OCI-LY1 (cell line): ENCODE results near the gene MORN3.

Experiments
- H2AFZ ChIP-seq: fragments of 200-600 bp; sonication (generic), shearing (Covaris generic); 2 replicates; pipeline ENCODE4 v1.6.0; 2014; ENCODE audit warnings: antibody characterized with exemption, mild to moderate bottlenecking, low read length
- H3F3A ChIP-seq: fragments of 200-600 bp; sonication (generic), shearing (Covaris generic); 2 replicates; pipeline ENCODE4 v1.6.0; 2014; ENCODE audit warnings: mild to moderate bottlenecking, antibody characterized with exemption, low read length, moderate library complexity; ENCODE audit not compliant: insufficient read depth
- H3K27ac ChIP-seq: fragments of 200-600 bp; sonication (generic); 2 replicates; pipeline ENCODE4 v1.5.1; 2014; ENCODE audit warnings: low read length, mixed run types, mild to moderate bottlenecking, low read depth; ENCODE audit not compliant: poor library complexity, severe bottlenecking
- H3K27me3 ChIP-seq: fragments of 200-600 bp; sonication (generic); 2 replicates; pipeline ENCODE4 v1.6.0; 2014; ENCODE audit warnings: antibody characterized with exemption, mild to moderate bottlenecking, low read length, moderate library complexity; ENCODE audit not compliant: insufficient read depth
- H3K36me3 ChIP-seq: fragments of 200-600 bp; sonication (generic); 2 replicates; pipeline ENCODE4 v1.6.1; 2014; ENCODE audit warnings: mild to moderate bottlenecking, antibody characterized with exemption, low read length, moderate library complexity, mixed read lengths; ENCODE audit not compliant: insufficient read depth
- H3K4me1 ChIP-seq: fragments of 200-600 bp; sonication (generic); 2 replicates; pipeline ENCODE4 v1.5.1; 2014; ENCODE audit warnings: mild to moderate bottlenecking, low read length, moderate library complexity; ENCODE audit not compliant: insufficient read depth, severe bottlenecking
- H3K4me2 ChIP-seq: fragments of 200-600 bp; sonication (generic), shearing (Covaris generic); 2 replicates; pipeline ENCODE4 v1.6.1; 2014; ENCODE audit warnings: low read length
- H3K4me3 ChIP-seq: fragments of 200-600 bp; sonication (generic); 2 replicates; pipeline ENCODE4 v1.5.1; 2014; ENCODE audit warnings: low read length, low read depth, mild to moderate bottlenecking, mixed read lengths; ENCODE audit not compliant: poor library complexity, severe bottlenecking
- H3K79me2 ChIP-seq: fragments of 200-600 bp; shearing (Covaris generic); 2 replicates; pipeline ENCODE4 v1.6.1; 2016; ENCODE audit warnings: mixed run types, low read length, mixed read lengths; ENCODE audit not compliant: insufficient read depth
- H3K9ac ChIP-seq: fragments of 200-600 bp; sonication (generic), shearing (Covaris generic); 2 replicates; pipeline ENCODE4 v1.6.1; 2014; ENCODE audit warnings: mild to moderate bottlenecking, low read length, mixed read lengths
- H3K9me2 ChIP-seq: fragments of 200-600 bp; sonication (generic), shearing (Covaris generic); 2 replicates; pipeline ENCODE4 v1.6.1; 2014; ENCODE audit warnings: low read depth, mild to moderate bottlenecking, low read length, mixed read lengths
- H3K9me3 ChIP-seq: fragments of 200-600 bp; shearing (Covaris generic); 2 replicates; pipeline ENCODE4 v1.6.1; 2014; ENCODE audit warnings: low read length, mixed read lengths
- H4K20me1 ChIP-seq: fragments of 200-600 bp; sonication (generic), shearing (Covaris generic); 2 replicates; pipeline ENCODE4 v1.6.0; 2016; ENCODE audit warnings: mild to moderate bottlenecking, low read length; ENCODE audit not compliant: insufficient read depth
- EZH2 ChIP-seq: fragments of 200-600 bp; sonication (generic), shearing (Covaris generic); IDR thresholded peaks from 2 replicates; pipeline ENCODE4 v1.8.0; 2017; ENCODE audit warnings: borderline replicate concordance, mixed run types, mild to moderate bottlenecking, antibody characterized with exemption, low read length, moderate library complexity, mixed read lengths
- TF ChIP-seq, protein P1 (sequence below): fragments of 200-600 bp; sonication (generic), shearing (Covaris generic); IDR thresholded peaks from 2 replicates; pipeline ENCODE4 v1.5.1; 2017; ENCODE audit warnings: mild to moderate bottlenecking, antibody characterized with exemption, low read length, moderate library complexity, mixed read lengths

The MORN3 gene

GRCh38 chr12:121657305-121658008, 12.0 kb downstream of the MORN3 start:
- TF ChIP-seq, protein P1, sequence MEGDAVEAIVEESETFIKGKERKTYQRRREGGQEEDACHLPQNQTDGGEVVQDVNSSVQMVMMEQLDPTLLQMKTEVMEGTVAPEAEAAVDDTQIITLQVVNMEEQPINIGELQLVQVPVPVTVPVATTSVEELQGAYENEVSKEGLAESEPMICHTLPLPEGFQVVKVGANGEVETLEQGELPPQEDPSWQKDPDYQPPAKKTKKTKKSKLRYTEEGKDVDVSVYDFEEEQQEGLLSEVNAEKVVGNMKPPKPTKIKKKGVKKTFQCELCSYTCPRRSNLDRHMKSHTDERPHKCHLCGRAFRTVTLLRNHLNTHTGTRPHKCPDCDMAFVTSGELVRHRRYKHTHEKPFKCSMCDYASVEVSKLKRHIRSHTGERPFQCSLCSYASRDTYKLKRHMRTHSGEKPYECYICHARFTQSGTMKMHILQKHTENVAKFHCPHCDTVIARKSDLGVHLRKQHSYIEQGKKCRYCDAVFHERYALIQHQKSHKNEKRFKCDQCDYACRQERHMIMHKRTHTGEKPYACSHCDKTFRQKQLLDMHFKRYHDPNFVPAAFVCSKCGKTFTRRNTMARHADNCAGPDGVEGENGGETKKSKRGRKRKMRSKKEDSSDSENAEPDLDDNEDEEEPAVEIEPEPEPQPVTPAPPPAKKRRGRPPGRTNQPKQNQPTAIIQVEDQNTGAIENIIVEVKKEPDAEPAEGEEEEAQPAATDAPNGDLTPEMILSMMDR: no peak
- no peak for TF ChIP-seq EZH2
- Histone ChIP-seq H3K9ac (no peak overlapping the region), H3F3A (no peaks in the 10 kb centered on the region), H3K4me1 (peaks cover 22% of the 10 kb centered on the region), H3K27ac (no peak overlapping the region), H3K79me2 (no peaks in the 10 kb centered on the region), H3K9me3 (no peaks in the 10 kb centered on the region), H4K20me1 (no peaks in the 10 kb centered on the region), H3K36me3 (no peaks in the 10 kb centered on the region), H2AFZ (no peak overlapping the region), H3K9me2 (no peaks in the 10 kb centered on the region), H3K27me3 (no peaks in the 10 kb centered on the region), H3K4me2 (no peak overlapping the region), H3K4me3 (no peak overlapping the region)

DNA sequence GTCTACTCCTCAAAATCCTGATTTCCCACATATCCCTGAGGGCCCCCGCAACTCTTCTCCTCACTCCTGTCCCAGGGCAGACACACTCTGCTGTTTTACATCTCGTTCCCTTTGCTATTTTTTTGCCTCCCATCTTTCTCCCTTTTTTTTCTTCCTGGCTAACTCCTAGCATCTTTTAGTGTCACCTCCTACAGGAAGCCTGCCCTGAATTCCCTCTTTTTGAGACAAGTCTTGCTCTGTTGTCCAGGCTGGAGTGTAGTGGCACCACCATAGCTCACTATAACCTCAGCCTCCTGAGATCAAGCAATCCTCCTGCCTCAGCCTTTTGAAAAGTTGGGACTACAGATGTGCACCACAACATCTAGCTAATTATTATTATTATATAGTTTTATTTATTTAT, 13.3 kb downstream of the MORN3 start:
- TF ChIP-seq, protein P1: no peak
- no peak for TF ChIP-seq EZH2
- Histone ChIP-seq H4K20me1 (no peaks in the 10 kb centered on the region), H3K36me3 (no peaks in the 10 kb centered on the region), H3F3A (no peaks in the 10 kb centered on the region), H3K9me3 (no peaks in the 10 kb centered on the region), H3K9ac (no peak overlapping the region), H3K9me2 (no peaks in the 10 kb centered on the region), H2AFZ (no peak overlapping the region), H3K27me3 (no peaks in the 10 kb centered on the region), H3K4me3 (no peak overlapping the region), H3K27ac (no peak overlapping the region), H3K79me2 (no peaks in the 10 kb centered on the region), H3K4me1 (peaks cover 22% of the 10 kb centered on the region), H3K4me2 (no peak overlapping the region)

DNA sequence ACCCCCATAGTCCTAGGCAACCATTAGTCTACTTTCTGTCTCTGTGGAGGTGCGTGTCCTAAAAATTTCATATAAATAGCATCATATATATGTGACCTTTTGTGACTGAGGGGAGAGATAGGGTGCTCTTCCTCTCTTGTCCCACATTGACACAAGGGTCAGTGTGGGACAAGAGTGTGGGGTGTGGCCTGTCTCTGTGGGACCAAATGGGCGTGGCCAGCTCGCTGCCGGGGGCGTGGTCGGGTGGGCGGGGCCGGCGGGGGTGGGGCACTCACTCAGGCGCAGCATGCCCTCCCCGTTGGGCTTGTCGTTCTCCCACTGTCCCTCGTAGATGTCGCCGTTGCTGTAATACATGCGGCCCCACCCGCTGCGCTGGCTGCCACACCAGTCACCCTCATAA, 15.5 kb downstream of the MORN3 start:
- Histone ChIP-seq H3K9me3 (no peaks in the 10 kb centered on the region), H3K36me3 (no peaks in the 10 kb centered on the region), H3F3A (no peaks in the 10 kb centered on the region), H3K9me2 (no peaks in the 10 kb centered on the region), H3K79me2 (no peaks in the 10 kb centered on the region), H3K4me1 (peaks cover 12% of the 10 kb centered on the region), H3K27me3 (no peaks in the 10 kb centered on the region), H3K4me2 (no peak overlapping the region), H2AFZ (no peak overlapping the region), H3K9ac (no peak overlapping the region), H3K4me3 (no peak overlapping the region), H4K20me1 (no peaks in the 10 kb centered on the region), H3K27ac (no peak overlapping the region)
- TF ChIP-seq, protein P1: no peak
